Activated naive CD4-positive, alpha-beta T cell treated with anti-CD3 and anti-CD28 coated beads, Interleukin-2, amount 50 U/mL, for 24 hours (primary cell): ENCODE measurements around the gene SPIN1.
"Not testable (repeated sequence)": the region's sequence is repeated elsewhere in the genome, so short reads cannot be mapped to it uniquely, and the experiment has no call there.

Source experiments
- H3K27ac Mint-ChIP-seq: one replicate; pipeline ENCODE4 v1.8.0; 2021; ENCODE audit warnings: mild to moderate bottlenecking, mixed read lengths
- H3K27me3 Mint-ChIP-seq: one replicate; pipeline ENCODE4 v1.8.0; 2021; ENCODE audit warnings: mixed read lengths
- H3K36me3 Mint-ChIP-seq: one replicate; pipeline ENCODE4 v1.8.0; 2021; ENCODE audit warnings: mixed read lengths
- H3K4me1 Mint-ChIP-seq: one replicate; pipeline ENCODE4 v1.8.0; 2021; ENCODE audit warnings: mixed read lengths
- H3K4me3 Mint-ChIP-seq: one replicate; pipeline ENCODE4 v1.8.0; 2021; ENCODE audit warnings: mild to moderate bottlenecking, mixed read lengths
- H3K9me3 Mint-ChIP-seq: one replicate; pipeline ENCODE4 v1.8.0; 2021; ENCODE audit warnings: mixed read lengths

SPIN1 gene

DNA sequence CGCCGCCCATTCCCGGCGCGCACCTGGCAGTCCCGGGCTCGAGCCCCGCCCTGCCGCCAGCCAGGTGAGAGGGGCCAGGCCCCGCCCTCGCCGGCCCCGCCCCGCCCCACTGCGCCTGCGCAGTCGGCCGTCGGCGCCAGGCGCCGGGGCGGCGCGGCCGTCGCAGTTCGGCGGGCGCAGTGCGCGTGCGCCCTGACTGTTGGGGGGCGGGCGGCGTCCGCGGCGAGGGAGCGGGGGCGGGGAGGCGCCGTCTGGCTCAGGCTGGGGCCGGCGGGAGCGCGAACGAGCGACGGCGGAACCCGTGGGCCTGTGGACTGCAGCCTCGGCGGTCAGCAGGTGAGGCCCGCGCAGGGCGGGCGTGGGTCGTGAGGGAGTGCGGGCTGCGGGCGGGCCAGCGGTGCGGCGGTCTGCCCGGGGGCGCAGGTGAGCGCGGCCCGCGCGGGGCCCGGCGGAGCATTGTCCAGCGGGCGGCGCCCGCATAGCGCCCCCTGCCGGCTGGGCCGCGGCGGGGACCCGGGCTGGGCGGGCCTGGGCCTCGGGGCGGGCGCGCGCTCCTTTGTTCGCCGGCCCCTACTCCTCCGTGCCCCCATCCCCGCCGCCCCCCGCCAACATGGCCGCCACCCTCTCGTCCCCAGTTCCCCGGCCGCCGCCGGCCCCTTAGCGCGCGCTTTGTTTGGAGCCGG lies at the start of gene SPIN1:
SPIN1 (plus strand) TSS at position 242 of the 683 bp plus-strand sequence. CDS start 38,096 bp downstream, outside the sequence.
- Mint-ChIP-seq H3K27ac (peak within 1 kb of the TSS; percentile 97), H3K36me3 (peaks cover 2% of the 10 kb centered on the region), H3K4me1 (peaks cover 32% of the 10 kb centered on the region), H3K4me3 (peak within 1 kb of the TSS; percentile 94), H3K27me3 (no peaks in the 10 kb centered on the region), H3K9me3 (no peaks in the 10 kb centered on the region)

DNA sequence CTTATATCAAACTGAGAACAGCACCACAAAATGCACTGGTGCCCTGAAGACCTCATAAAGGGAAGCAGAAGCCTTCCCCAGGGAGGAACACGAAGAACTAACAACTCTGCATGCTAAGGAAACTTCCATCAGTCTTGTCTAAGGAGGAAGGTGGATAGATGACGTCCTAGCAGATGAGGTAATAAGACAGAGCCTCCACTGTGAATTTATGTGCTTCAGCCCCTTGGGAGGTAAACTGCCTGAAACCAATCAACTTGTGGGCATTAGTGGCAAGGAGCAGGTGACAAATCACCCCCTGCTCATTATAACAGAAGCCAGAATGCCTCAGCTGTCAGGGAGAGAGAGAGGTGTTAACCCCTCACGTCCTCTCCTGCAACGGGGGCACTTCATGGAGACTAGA lies 48.9 kb upstream of the SPIN1 start:
- no peaks in the 10 kb centered on the region for H3K27me3 Mint-ChIP-seq
- H3K36me3 Mint-ChIP-seq = no peaks in the 10 kb centered on the region
- no peak overlapping the region for H3K27ac Mint-ChIP-seq
- H3K4me3 Mint-ChIP-seq = no peak overlapping the region
- no peaks in the 10 kb centered on the region for H3K4me1 Mint-ChIP-seq
- no peaks in the 10 kb centered on the region for H3K9me3 Mint-ChIP-seq

DNA sequence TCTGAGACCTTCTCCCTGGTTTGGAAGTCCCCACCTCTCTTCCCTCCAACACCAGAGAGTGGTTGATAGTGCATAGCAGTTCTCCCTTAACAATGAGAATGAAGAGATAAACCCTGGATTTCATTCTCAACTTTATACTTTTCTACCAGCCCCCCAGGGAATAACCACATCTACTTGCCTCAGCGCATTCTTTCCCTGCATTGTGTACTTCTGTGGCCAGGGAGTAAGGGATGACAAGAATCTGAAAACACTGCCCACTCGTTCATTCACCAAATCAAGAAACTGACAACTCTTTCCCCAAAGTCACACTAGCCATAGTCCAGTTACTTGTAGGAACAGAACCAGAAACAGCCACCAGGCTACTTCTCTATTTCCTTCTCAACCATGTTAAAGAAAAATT lies 46.0 kb upstream of the SPIN1 start:
- H3K36me3 Mint-ChIP-seq = no peaks in the 10 kb centered on the region
- no peaks in the 10 kb centered on the region for H3K27me3 Mint-ChIP-seq
- no peak overlapping the region for H3K27ac Mint-ChIP-seq
- no peaks in the 10 kb centered on the region for H3K9me3 Mint-ChIP-seq
- H3K4me3 Mint-ChIP-seq = no peak overlapping the region
- H3K4me1 Mint-ChIP-seq = no peaks in the 10 kb centered on the region

DNA sequence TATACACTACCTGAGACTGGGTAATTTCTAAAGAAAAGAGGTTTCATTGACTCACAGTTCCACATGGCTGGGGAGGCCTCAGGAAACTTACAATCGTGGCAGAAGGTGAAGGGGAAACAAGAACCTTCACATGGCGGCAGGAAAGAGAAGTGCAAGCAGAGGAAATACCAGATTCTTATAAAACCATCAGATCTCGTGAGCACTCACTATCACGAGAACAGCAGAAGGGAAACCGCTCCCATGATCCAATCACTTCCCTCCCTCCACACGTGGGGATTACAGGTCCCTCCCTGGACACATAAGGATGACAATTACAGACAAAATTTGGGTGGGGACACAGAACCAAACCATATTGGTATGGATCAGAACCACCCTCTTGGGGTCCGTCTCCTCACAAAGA lies 44.2 kb upstream of the SPIN1 start:
- Mint-ChIP-seq H3K4me3 (no peak overlapping the region), H3K36me3 (no peaks in the 10 kb centered on the region), H3K9me3 (no peaks in the 10 kb centered on the region), H3K4me1 (no peaks in the 10 kb centered on the region), H3K27me3 (no peaks in the 10 kb centered on the region), H3K27ac (no peak overlapping the region)

DNA sequence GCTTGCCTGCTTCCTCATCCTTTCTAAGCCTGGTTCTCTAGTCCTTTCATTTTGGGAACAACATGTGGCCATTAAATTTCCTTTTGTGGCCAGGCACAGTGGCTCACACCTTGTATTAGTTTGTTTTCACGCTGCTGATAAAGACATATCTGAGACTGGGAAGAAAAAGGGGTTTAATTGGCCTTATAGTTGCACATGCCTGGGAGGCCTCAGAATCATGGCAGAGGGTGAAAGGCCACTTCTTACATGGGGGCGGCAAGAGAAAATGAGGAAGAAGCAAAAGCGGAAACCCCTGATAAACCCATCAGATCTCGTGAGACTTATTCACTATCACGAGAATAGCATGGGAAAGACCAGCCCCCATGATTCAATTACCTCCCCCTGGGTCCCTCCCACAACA lies 37.9 kb upstream of the SPIN1 start:
- not testable (repeated sequence) for H3K4me3 Mint-ChIP-seq, H3K9me3 Mint-ChIP-seq, H3K4me1 Mint-ChIP-seq, H3K27ac Mint-ChIP-seq, H3K27me3 Mint-ChIP-seq, H3K36me3 Mint-ChIP-seq

DNA sequence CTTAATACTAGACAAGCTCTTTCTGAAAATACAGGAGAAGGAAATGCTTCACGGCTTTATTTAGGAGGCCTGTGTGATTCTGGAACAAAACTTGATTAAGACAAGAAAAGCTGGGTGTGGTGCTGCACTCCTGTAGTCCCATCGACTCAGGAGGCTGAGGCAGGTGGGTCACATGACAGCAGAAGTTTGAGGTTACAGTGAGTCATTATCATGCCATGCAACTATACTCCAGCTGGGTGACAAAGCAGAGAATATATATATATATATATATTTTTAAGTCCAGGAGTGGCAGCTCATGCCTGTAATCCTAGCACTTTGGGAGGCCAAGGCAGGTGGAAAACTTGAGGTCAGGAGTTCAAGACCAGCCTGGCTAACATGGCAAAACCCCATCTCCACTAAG lies 33.1 kb upstream of the SPIN1 start:
- no peak overlapping the region for H3K27ac Mint-ChIP-seq
- peaks cover 4% of the 10 kb centered on the region for H3K9me3 Mint-ChIP-seq
- no peaks in the 10 kb centered on the region for H3K4me1 Mint-ChIP-seq
- H3K27me3 Mint-ChIP-seq = no peaks in the 10 kb centered on the region
- no peaks in the 10 kb centered on the region for H3K36me3 Mint-ChIP-seq
- H3K4me3 Mint-ChIP-seq = no peak overlapping the region

DNA sequence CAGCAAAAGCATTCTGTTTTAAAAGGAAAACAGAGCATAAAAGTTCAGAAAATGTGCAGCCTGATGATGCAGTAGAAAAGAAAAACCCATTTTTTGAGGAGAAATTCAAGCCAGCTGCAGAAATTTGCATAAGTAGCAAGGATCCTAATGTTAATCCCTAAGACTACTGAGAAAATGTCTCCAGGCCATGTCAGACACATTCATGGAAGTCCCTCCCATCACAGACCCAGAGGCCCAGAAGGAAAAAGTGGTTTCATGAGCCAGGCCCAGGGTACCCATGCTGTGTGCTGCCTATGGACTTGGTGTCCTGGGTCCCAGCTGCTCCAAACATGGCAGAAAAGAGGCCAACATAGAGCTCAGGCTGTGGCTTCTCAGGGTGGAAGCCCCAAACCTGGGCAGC lies 31.0 kb upstream of the SPIN1 start:
- not testable (repeated sequence) for H3K36me3 Mint-ChIP-seq, H3K4me3 Mint-ChIP-seq, H3K27me3 Mint-ChIP-seq, H3K27ac Mint-ChIP-seq, H3K9me3 Mint-ChIP-seq, H3K4me1 Mint-ChIP-seq

DNA sequence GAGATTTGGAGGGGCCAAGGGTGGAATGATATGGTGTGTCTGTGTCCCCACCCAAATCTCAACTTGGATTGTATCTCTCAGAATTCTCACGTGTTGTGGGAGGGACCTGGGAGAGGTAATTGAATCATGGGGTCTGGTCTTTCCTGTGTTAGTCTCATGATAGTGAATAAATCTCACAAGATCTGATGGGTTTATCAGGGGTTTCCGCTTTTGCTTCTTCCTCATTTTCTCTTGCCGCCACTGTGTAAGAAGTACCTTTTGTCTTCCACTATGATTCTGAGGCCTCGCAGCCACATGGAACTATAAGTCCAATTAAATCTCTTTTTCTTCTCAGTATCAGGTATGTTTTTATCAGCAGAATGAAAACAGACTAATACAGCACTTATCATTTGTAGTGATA lies 29.5 kb upstream of the SPIN1 start:
- Mint-ChIP-seq H3K27me3 (no peaks in the 10 kb centered on the region), H3K9me3 (peaks cover 4% of the 10 kb centered on the region), H3K4me3 (no peak overlapping the region), H3K4me1 (no peaks in the 10 kb centered on the region), H3K27ac (no peak overlapping the region), H3K36me3 (no peaks in the 10 kb centered on the region)

DNA sequence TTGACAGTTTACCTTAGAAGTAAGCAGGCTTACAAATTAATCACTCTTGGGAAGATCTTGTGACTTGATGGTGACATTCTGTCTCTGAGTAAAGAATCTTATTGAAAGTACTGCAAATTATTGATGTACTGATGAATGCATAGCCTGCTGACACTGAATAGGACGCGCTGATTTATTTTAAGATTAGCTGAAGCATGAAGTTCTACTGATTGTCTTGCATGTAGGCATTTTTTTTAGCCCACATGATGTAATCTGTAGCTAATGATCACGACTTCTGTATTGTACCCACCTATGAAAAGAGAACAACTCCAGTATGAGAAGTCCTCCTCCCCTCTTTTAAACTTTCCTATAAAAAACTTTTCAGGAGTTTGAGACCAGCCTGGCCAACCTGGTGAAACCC lies 28.3 kb upstream of the SPIN1 start:
- no peak overlapping the region for H3K27ac Mint-ChIP-seq
- no peaks in the 10 kb centered on the region for H3K27me3 Mint-ChIP-seq
- H3K9me3 Mint-ChIP-seq = peaks cover 4% of the 10 kb centered on the region
- H3K4me3 Mint-ChIP-seq = no peak overlapping the region
- no peaks in the 10 kb centered on the region for H3K4me1 Mint-ChIP-seq
- no peaks in the 10 kb centered on the region for H3K36me3 Mint-ChIP-seq

DNA sequence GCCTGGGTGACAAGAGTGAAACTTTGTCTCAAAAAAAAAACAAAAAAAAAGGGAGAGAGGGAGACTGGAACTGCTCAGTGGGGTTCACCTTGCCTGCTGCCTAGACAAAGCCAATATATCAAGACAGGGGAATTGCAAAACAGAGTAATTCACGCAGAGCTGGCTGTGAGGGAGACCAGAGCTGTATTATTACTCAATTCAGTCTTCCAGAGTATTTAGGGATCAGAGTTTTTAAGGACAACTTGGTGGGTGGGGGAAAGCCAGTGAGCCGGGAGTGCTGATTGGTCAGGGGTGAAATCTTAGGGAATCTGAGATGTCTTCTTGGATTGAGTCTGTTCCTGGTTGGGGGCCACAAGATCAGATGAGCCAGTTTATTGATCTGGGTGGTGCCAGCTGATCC lies 25.6 kb upstream of the SPIN1 start:
- no peak overlapping the region for H3K4me3 Mint-ChIP-seq
- H3K4me1 Mint-ChIP-seq = no peaks in the 10 kb centered on the region
- no peaks in the 10 kb centered on the region for H3K27me3 Mint-ChIP-seq
- peaks cover 12% of the 10 kb centered on the region for H3K36me3 Mint-ChIP-seq
- H3K9me3 Mint-ChIP-seq = peaks cover 18% of the 10 kb centered on the region
- H3K27ac Mint-ChIP-seq = no peak overlapping the region

DNA sequence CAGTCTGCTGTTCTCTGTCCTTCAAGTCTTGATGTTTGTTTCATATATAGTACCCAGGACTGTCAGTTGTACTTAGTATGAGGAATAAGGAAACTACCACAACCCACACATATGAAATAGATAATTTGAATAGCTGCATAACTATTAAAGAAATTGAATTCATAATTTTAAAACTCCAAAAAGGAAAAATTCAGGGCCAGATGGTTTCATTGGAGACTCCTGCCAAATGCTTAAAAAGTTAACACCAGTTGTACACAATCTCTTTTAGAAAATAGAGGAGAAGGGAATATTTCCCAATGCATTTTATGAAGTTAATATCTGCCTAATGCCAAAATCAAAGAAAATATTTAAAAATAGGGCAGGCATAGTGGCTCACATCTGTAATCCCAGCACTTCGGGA lies 24.6 kb upstream of the SPIN1 start:
- Mint-ChIP-seq H3K36me3 (peaks cover 14% of the 10 kb centered on the region), H3K4me1 (no peaks in the 10 kb centered on the region)

DNA sequence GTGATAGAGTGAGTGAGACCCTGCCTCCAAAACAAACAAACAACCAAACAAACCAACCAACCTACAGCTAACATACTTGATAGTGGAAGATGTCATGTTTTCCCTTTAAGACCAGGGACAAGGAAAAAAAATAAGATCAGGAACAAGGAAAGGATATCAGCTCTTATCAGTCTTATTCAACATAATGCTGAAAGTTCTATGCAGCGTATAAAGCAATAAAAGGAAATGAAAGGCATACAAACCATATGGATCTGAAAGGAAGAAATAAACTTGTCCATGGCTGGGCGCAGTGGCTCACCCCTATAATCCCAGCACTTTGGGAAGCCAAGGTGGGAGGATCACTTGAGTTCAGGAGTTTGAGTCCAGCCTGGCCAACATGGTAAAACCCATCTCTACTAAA lies 23.5 kb upstream of the SPIN1 start:
- H3K4me3 Mint-ChIP-seq = no peak overlapping the region
- H3K36me3 Mint-ChIP-seq = peaks cover 14% of the 10 kb centered on the region
- H3K4me1 Mint-ChIP-seq = no peaks in the 10 kb centered on the region
- peaks cover 14% of the 10 kb centered on the region for H3K9me3 Mint-ChIP-seq
- no peak overlapping the region for H3K27ac Mint-ChIP-seq
- H3K27me3 Mint-ChIP-seq = no peaks in the 10 kb centered on the region

More for the DNA sequence above, 24.6 kb upstream of the SPIN1 start:
- Mint-ChIP-seq H3K27me3 (no peaks in the 10 kb centered on the region), H3K9me3 (peaks cover 18% of the 10 kb centered on the region), H3K4me3 (no peak overlapping the region), H3K27ac (no peak overlapping the region)

DNA sequence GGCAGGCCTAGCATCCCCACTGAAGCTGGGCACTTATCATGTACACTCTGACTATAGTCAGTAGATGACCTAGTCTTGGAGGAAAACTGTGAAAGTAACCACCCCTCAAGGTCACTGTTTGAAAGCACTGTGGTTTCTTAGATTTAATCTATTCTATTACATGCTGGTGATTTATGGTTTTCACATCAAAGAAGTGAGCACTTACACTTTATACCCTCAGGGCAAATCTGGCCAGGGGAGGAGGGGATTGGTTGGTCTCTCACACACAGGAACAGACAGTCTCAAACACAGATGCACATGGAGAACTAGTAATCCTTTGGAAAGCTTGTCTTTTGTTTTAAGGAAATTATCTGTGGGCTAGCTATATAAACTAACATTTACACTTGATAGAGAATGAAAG lies 17.9 kb upstream of the SPIN1 start:
- Mint-ChIP-seq H3K4me3 (no peak overlapping the region), H3K27me3 (no peaks in the 10 kb centered on the region), H3K27ac (no peak overlapping the region), H3K4me1 (no peaks in the 10 kb centered on the region), H3K9me3 (peaks cover 14% of the 10 kb centered on the region), H3K36me3 (peaks cover 14% of the 10 kb centered on the region)

DNA sequence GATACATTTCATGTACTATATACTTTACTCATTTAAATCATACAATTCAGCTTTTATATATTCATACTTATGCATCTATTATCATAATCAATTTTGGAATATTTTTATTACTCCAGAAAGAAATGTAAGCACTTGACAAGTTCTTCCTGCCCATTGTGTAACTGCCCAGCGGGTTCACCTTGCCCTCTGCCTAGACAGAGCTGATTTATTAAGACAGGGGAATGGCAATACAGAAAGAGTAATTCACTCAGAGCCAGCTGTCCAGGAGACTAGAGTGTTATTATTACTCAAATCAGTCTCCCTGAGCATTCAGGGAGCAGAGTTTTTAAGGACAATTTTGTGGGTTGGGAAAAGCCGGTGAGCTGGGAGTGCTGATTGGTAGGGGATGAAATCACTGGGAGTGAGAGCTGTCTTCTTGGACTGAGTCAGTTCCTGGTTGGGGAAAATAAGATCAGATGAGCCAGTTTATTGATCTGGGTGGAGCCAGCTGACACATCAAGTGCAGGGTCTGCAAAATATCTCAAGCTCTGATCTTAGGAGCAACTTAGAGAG lies 16.1 kb upstream of the SPIN1 start:
- Mint-ChIP-seq H3K27ac (no peak overlapping the region), H3K36me3 (peaks cover 6% of the 10 kb centered on the region), H3K4me3 (no peak overlapping the region), H3K9me3 (peaks cover 4% of the 10 kb centered on the region), H3K27me3 (no peaks in the 10 kb centered on the region), H3K4me1 (no peaks in the 10 kb centered on the region)

DNA sequence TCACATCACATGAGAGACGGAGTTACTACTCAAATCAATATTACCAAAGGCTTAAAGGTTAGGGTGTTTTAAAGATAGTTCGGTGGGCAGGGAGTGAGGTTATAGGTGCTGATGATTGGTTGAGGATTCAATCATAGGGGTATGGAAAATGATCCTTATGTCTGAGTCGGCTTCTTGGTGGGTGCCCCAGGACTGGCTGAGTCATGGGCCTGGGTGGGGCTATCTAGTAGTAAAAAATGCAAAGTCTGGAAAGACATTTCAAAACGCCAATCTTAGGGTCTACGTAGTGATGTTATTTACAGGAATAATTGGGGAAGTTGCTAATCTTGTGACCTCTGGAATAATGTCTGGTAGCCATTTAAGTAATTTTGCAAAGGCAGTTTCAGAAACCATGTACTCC lies 15.2 kb upstream of the SPIN1 start:
- H3K27me3 Mint-ChIP-seq = peaks cover 1% of the 10 kb centered on the region
- H3K9me3 Mint-ChIP-seq = no peaks in the 10 kb centered on the region
- H3K36me3 Mint-ChIP-seq = peaks cover 3% of the 10 kb centered on the region

DNA sequence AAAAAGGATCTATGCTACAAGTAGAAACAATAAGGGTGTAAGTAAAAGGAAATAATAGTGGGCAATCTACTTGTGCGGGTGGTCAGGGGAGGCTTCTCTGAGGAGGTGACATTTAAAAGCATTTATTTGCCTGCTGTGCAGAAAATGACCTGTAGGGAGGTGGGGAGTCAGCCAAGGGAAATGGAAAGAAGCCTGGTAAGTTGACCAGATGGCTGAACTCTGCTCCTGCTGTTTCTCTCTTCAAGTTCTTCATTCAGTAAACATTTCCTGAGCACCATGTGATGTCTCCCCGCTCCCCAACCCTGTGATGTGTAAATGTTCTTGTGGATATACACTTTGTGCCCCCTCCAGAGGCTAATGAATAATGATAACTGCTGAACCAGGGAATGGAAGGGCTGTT lies 9.9 kb upstream of the SPIN1 start:
- Mint-ChIP-seq H3K4me3 (no peak overlapping the region), H3K27ac (no peak overlapping the region), H3K27me3 (peaks cover 1% of the 10 kb centered on the region), H3K36me3 (peaks cover 1% of the 10 kb centered on the region), H3K9me3 (no peaks in the 10 kb centered on the region), H3K4me1 (no peaks in the 10 kb centered on the region)

More for the DNA sequence above, 15.2 kb upstream of the SPIN1 start:
- H3K4me1 Mint-ChIP-seq = no peaks in the 10 kb centered on the region
- H3K4me3 Mint-ChIP-seq = no peak overlapping the region
- H3K27ac Mint-ChIP-seq = no peak overlapping the region

DNA sequence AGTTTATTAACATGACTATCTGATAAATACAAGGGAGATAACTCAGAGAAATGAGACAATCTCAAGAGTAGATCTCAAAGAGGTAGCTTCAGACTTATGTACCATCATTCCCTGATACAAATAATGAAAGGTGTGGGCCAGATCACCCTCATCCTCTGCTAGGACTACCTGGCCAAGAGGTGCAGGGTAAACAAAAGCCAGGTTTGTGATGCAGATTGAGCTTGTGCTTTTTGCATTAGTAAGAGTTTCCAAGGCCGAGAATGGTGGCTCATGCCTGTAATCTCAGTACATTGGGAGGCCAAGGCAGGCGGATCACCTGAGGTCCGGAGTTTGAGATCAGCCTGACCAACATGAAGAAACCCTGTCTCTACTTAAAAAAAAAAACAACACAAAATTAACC lies 8.9 kb upstream of the SPIN1 start:
- Mint-ChIP-seq H3K36me3 (peaks cover 1% of the 10 kb centered on the region), H3K4me1 (no peaks in the 10 kb centered on the region), H3K9me3 (no peaks in the 10 kb centered on the region), H3K4me3 (no peak overlapping the region), H3K27me3 (peaks cover 1% of the 10 kb centered on the region), H3K27ac (no peak overlapping the region)
